HG03558 (cell line): ENCODE data around the gene POU6F1.
"Not testable (repeated sequence)": the region's sequence is repeated elsewhere in the genome, so short reads cannot be mapped to it uniquely, and the experiment has no call there.

Experiments
- ATAC-seq: cut with Tn5 transposase; IDR thresholded peaks from one replicate; pipeline ENCODE4 v1.9.1; 2021; ENCODE audit warnings: moderate number of reproducible peaks; ENCODE audit not compliant: unreplicated experiment; ENCODE audit errors: extremely low read depth

Gene POU6F1, protein sequence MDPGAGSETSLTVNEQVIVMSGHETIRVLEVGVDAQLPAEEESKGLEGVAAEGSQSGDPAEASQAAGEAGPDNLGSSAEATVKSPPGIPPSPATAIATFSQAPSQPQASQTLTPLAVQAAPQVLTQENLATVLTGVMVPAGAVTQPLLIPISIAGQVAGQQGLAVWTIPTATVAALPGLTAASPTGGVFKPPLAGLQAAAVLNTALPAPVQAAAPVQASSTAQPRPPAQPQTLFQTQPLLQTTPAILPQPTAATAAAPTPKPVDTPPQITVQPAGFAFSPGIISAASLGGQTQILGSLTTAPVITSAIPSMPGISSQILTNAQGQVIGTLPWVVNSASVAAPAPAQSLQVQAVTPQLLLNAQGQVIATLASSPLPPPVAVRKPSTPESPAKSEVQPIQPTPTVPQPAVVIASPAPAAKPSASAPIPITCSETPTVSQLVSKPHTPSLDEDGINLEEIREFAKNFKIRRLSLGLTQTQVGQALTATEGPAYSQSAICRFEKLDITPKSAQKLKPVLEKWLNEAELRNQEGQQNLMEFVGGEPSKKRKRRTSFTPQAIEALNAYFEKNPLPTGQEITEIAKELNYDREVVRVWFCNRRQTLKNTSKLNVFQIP

DNA sequence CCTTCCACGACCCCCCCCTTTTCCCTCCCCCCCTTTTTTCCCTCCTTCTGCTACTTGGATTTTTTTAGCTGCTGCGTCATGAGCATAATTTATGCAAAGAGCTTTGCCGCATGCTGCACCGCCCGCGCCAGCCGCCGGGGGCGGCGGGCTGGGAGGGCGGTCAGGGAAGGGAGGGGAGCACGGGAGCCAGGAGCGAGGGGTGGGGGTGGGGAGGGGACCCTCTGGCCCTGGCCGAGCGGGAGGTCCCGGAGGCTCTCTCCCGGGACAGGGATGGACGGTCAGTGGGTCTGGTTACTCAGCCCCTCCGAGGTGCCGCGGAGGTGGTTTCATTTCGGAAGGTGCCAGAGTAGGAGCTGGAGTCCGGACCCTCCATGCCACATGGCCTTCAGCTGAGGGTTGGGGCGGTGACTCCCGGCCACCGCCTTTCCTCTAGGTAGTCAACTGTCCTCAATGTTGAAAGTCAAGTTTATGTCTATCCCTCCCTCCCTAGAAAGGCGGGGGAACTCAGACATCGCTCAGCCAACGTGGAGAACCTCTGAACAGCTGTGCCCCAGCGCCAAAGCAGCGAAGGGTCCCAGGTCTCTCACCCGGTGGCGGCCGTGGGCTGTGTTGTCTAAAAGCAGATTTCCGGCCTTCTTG lies at the start of gene POU6F1:
Gene POU6F1, minus strand, starts transcription at position 95 of the 639 bp plus-strand sequence. CDS start 11,226 bp downstream, outside the sequence.
- ATAC-seq, result no peak

DNA sequence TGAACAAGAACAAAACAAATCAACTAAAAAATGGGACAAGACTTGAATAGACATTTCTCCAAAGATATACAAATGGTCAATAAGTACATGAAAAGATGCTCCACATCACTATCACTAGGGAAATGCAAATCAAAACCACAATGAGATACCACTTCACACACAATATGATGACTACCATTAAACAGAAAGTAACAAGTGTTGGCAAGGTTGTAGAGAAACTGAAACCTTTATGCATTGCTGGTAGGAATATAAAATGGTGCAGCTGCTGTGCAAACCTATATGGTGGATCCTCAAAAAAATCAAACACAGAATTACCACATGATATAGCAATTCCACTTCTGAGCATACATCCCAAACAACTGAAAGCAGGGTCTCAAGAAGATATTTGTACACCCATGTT lies 47.2 kb upstream of the POU6F1 start:
- no peak for ATAC-seq

DNA sequence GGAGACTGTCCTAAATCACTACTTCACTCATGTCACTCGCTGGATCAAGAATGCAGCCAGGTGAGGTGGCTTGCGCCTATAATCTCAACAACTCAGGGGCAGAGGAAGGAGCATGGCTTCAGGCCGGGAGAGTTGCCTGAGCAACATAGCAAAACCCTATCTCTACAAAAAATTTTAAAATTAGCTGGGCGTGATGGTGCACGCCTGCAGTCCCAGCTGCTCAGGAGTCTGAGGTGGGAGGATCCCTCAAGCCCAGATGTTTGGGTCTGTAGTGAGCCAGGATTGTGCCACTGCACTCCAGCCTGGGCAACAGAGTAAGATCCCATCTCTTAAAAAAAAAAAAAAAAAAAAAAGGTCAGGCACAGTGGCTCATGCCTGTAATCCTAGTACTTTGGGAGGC lies 46.4 kb upstream of the POU6F1 start:
- no peak for ATAC-seq

GRCh38 chr12:51263341-51263740 lies 45.5 kb upstream of the POU6F1 start:
- no peak for ATAC-seq

- no peak for ATAC-seq
Measured at GRCh38 chr12:51262758-51263177, 44.9 kb upstream of the POU6F1 start.

DNA sequence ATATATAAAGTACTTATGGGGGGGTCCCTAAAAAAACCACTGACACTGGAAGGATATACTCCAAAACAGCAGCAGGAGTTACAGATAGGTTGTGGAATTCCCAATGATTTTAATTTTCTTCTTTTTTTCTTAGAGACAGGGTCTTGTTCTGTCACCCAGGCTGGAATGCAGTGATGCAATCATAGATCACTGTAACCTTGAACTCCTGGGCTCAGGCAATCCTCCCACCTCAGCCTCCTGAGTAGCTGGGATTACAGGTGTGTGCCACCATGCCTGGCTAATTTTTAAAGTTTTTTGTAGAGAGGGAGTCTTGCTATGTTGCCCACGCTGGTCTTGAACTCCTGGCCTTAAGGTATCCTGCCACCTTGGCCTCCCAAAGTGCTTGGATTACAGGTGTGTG lies 41.7 kb upstream of the POU6F1 start:
- not testable (repeated sequence) for ATAC-seq

DNA sequence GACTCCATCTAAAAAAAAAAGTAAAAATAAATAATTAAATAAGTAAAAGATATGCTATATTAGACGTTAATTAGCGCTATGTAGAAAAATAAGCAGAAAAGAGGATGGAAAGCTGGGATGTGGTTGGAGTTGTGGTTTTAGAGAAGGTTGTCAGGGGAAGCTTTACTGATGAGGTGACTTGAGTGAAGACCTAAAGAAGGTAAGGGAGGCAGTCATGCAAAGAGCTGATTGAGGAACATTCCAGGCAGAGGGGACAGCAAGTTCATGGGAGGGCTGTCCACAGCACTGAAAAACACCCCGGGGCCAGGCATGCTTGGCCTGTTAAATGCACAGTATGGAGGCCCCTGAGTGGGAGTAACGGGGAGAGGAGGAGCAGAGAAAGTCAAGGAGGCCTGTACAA lies 36.7 kb upstream of the POU6F1 start:
- ATAC-seq, result no peak

GRCh38 chr12:51253276-51253675 lies 35.4 kb upstream of the POU6F1 start:
- ATAC-seq, result no peak

DNA sequence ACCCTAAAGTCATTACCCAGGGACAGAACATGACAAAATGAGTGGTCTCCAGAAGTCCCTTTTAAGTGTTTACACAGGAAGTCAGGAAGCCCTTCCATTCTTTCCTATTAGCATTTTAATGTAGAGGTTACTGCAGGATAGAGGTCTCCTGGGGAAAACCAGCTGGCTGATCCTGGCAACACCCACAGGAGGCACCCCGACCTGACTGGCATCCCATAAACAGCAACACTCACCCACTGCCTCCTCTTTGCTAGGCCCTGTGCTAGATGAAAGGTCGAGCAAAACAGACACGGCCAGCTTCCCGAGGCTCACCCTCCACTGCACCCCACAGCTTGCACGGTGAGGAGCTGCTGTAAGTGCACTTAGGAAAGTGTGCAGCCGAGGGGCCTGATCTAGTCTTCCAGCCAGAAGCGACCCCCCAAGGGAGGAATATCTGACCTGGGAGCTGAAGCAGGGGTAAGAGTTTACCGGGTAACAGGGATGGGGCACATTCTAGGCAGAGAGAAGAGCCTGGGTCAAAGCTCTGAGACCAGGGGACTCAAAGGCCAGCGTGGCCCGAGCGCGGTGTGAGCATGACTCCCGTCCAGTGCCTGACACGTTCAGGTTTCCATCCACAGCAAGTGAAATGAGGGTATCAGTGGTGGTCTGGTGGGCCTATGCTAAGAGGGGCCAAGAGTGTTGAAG lies 29.8 kb upstream of the POU6F1 start:
- no peak for ATAC-seq

DNA sequence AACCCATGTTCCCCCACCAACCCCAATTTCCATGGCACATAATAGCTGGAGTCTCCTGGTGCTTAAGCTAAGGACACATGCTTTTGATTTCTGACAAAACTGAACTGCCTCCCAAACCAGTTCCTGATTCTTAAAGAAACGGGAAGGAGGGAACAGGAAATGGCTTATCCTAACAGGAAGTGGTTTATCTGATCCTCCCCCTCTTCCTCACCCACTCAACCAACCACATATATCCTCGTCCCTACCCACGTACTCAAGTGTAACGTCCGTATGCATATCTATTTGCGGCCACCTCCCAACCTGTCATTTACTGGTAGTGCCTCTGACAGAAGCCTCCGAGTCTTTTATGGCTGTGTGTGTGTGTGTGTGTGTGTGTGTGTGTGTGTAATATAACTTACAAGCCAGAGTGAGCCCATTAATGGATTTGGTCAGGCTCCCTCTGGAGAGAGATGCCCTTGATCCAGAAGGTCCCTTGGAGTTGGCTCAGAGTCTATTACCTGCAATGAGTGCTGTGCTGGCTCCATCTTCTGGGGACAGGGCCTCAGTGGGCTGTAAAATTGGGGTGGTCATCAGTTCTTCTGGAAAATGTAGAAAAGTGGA lies 28.5 kb upstream of the POU6F1 start:
- no peak for ATAC-seq

- no peak for ATAC-seq
Measured at GRCh38 chr12:51245476-51246253, 27.8 kb upstream of the POU6F1 start.

- ATAC-seq, result no peak
Measured at GRCh38 chr12:51244269-51244668, 26.4 kb upstream of the POU6F1 start.

DNA sequence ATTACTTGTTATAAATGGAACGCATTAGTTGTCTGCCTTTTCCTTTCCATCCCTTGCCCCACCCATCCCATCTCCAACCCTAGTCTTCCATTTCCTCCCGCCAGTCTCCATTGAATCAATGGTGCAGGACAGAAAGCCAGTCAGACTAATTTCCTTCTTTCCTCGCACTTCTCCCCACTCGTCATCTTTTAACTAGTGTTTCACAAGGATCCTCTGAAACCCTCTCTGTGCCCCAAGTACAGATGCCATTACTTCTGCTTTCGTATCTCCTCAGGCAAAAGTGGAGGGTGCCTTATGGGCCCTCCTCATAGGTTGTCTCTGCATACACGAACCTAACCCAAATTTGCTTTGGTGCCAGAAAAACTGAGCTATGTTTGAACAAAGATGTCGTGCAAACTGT lies 25.0 kb upstream of the POU6F1 start:
- ATAC-seq, result no peak

DNA sequence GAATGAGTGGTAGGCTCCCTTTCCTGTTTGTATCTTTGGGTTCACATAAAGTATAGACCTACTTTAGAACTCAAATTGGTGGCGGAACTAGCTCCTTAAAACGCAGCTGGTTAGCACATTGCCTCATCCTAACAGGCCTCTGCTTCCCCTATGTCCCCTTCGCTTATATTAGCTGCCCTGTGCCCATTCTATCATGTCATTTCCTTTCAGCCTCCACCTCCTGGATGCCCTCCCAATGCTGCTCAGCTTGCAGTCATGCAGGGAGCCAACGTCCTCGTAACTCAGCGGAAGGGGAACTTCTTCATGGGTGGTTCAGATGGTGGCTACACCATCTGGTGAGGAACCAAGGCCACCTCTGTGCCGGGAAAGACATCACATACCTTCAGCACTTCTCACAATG lies 24.3 kb upstream of the POU6F1 start:
- ATAC-seq, result no peak

- ATAC-seq, result no peak
Measured at GRCh38 chr12:51240971-51241370, 23.1 kb upstream of the POU6F1 start.

DNA sequence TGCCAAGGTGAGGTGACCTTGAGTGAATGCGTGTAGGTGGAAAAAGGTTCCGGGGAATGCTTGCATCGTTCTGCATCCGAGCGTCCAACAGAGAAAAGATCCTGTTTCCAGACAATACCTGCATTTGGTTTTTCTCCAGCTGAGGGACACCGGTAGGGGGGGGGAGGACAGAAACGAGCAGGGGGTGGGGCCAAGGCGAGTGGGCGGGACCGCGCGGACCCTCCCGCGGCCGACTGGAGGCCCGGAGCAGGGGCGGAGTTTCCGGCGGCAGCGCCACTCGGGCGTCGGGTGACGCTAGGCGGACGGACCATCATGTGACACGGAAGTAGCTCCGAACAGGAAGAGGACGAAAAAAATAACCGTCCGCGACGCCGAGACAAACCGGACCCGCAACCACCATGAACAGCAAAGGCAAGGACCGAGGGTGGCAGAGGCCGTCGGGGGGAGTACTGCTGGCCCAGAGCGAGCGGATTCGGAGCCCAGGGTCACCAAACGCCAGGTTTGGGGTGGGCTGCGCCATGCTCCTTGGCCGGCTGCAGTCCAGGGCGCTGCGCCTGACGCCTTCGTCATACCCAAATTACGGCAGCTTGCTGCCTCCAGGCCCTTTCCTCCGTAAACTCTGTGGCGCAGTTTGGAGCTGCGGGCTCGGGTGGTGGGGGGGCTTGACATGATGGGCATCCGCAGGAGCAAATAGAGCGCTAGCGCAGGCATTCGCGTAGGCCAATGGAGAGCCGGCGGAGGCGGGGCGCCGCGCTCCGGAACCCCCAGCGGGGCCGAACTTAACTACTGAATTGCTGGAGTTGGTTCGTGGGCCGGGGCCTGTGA lies 20.9 kb upstream of the POU6F1 start, which contains the start of gene DAZAP2:
Gene DAZAP2, plus strand, starts transcription at position 317 of the 825 bp plus-strand sequence. Its CDS starts 82 bp downstream, at position 399.
- peak; percentile 76 for ATAC-seq

DNA sequence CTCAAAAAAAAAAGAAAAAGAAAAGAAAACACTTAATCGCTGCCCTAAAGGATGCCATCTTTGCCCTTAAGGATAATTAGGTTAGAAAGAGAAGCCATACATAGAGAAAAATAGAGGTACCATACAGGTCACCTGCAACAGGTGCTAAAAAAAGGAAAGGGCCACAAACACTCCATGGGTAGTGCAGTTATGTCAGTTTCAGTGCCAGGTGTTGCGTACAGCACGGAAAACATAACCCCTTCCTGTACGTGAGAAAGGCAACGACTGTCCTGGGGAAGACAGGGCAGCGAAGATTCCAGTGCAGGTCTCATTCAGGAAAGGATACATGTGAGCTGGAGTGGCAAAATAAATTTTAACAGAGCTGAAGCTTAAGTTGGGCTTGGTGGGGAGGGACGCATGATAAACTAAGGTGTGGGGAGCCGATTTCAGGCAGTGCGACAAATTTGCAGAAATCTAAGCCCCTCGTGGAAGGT lies 20.2 kb upstream of the POU6F1 start:
- no peak for ATAC-seq

GRCh38 chr12:51234530-51234929 lies 16.7 kb upstream of the POU6F1 start:
- no peak for ATAC-seq

DNA sequence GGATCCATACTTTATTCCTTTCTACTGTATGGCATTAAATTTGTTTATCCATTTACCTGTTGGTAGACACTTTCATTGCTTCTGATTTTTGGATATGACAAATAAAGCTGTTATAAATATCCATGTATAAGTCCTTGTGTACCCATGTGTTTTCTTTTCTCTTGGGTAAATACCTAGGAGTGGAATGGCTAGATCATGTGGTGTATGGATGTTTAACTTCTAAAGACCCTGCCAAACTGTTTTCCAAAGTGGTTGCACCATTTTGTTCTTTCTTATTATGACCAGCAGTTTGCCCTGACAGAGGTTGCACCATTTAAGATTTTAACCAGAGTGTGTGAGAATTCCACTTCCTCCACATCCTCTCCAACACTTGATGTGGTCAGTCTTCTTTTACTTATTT lies 14.8 kb upstream of the POU6F1 start:
- no peak for ATAC-seq
